Measurements from ENCODE around the gene SMIM45.

The SMIM45 gene

GRCh38 chr22:41976961-41977566 is 25.1 kb downstream of the SMIM45 start:
- no peak for TF ChIP-seq CTCF (conservative IDR thresholded peaks at IDR 0.05)
- no peak for TF ChIP-seq ZFX (IDR thresholded peaks at IDR 0.05)
- H3K27ac ChIP-seq: peak overlapping the region; percentile 44

GRCh38 chr22:41978732-41979131 is 26.8 kb downstream of the SMIM45 start:
- no peak for TF ChIP-seq ZFX (IDR thresholded peaks at IDR 0.05)
- TF ChIP-seq CTCF (conservative IDR thresholded peaks at IDR 0.05): no peak
- H3K27ac ChIP-seq: no peak overlapping the region

- TF ChIP-seq CTCF (conservative IDR thresholded peaks at IDR 0.05): no peak
- no peak for TF ChIP-seq ZFX (IDR thresholded peaks at IDR 0.05)
- H3K27ac ChIP-seq: no peak overlapping the region
Measured at GRCh38 chr22:41979423-41980250, 27.7 kb downstream of the SMIM45 start.

DNA sequence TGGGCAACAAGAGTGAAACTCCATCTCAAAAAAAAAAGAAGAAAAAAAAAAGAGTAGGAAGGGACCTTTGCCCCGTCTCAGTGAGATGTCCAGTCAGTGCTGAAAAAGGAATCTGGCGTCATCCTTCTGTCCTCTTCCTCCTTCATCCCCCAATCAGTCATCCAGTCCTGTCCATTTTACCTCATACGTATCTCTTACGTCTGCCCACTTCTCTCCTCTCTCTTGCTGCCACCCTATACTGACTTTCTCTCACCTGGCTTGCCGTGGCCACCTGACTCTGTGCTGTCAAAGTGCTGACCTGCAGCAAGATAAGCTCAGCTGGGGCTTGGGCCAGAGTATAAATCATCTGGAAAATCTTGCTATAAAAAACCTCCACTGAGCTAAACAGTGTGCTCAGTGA is 30.9 kb downstream of the SMIM45 start:
- no peak for TF ChIP-seq CTCF (conservative IDR thresholded peaks at IDR 0.05)
- no peak for TF ChIP-seq ZFX (IDR thresholded peaks at IDR 0.05)
- H3K27ac ChIP-seq: no peak overlapping the region

DNA sequence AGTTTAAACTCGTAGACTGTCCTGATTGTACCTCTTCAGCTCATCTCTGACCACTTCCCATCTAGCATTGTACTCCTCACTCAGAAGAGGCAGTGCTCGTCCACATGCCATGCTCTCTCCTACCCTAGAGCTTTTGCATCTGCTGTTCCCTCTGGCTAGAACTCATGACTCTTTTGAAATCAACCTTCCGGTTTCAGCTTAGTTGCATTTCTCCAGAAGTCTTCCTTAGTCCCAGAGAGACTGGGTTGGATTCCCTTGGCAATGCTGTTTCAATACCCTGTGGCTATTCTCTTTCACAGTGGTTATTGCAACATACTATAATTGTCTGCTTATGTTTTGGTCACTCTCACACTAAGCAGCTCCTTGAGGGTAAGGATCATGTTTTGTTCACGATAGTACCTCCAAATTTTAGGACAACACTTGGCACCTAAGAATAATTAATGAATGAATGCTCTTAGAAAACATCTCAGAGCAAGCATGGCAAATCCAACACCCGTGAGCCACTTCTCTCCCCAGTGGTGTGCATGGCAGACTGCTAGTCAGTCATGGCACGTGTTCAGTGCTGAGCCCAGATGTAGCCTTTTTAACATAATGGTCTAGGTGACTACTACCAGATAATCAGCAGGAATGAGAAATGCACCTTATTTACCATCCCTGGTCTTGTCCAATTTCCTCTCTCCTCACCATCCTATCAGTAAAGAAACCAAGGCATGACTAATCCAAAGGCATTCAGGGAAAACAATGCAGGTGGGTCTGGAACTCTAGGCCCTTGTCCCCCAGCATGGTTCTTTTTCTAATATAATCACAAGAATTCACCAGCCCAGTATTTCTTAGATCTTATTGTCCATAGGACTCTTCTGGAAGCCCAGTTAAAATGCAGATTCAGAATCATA is 31.8 kb downstream of the SMIM45 start:
- no peak for TF ChIP-seq CTCF (conservative IDR thresholded peaks at IDR 0.05)
- TF ChIP-seq ZFX (IDR thresholded peaks at IDR 0.05): no peak
- no peak overlapping the region for H3K27ac ChIP-seq

- H3K27ac ChIP-seq: no peak overlapping the region
- TF ChIP-seq ZFX (IDR thresholded peaks at IDR 0.05) (no peak), CTCF (conservative IDR thresholded peaks at IDR 0.05) (no peak)
Measured at GRCh38 chr22:41987276-41987675, 35.3 kb downstream of the SMIM45 start.

Data from C4-2B (cell line).